Measurements from ENCODE around the gene CTU1. TPM values are rescaled to one million over a fixed set of nuclear protein-coding genes. Genes with fewer than 3 reads are reported as not detected.

CTU1 gene
- total and polyA plus RNA-seq, 10 of the 15 experiments (the other 5 are each of a cell fraction or from before 2014, with no cell fraction given): 0.02 to 10.5 (median 3.0) TPM; not detected in 1

DNA sequence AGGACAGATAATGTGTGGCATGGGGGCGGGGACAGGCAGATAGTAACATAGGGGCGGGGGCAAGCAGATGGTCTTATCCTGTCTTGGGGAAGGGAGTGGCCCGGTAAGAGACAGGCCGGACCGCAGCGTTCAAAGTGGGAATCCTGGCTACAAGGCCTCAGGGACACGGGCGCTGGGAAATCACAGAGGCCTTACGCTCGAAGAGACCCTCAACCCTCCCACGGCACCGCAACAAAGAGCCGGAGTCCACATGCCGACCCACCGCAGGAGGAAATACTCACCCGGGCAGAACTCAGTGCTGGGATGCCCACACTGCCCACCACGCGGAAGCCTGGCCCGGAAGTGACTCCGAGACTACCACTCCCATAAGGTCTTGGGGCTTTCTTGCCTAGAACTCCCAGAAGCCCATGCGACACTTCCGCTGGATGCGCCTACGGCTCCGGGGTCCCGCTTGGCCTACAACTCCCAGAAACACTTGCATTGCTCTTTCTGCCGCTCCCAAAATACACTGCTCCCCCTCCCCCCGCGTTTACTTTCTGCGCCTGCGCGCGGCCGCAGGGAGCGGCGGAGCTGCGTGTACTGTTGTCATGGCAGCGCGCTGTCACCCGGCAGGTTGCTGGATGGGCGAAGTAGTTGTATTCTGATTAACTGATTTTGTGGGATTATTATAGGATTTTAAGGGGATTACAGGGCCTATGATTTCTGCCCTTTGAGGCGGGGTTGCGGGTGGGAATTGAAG is at the start of gene CTU1 (continued):
- TF ChIP-seq NFYB (IDR thresholded peaks at IDR 0.05; ENCODE audit: insufficient read depth, low read depth, low read length) (no peak), NFYA (IDR thresholded peaks at IDR 0.05; ENCODE audit: borderline replicate concordance, low read depth, low read length) (no peak), NFXL1 (IDR thresholded peaks at IDR 0.05; ENCODE audit: borderline replicate concordance) (no peak), ZZZ3 (IDR thresholded peaks at IDR 0.05; ENCODE audit: control insufficient read depth, insufficient read length, low read depth) (no peak), MAX (IDR thresholded peaks at IDR 0.05; ENCODE audit: low read depth, low read length) (peak; percentile 68; the same call in 1 of the 2 replicates), SMAD5 (IDR thresholded peaks at IDR 0.05; ENCODE audit: low read depth) (peak; percentile 55; the same call in 1 of the 2 replicates), IRF5 (IDR thresholded peaks at IDR 0.05; ENCODE audit: borderline replicate concordance) (no peak), RELB (IDR thresholded peaks at IDR 0.05; ENCODE audit: low read depth) (no peak), ETV6 (conservative IDR thresholded peaks at IDR 0.05 in 1 of 2, IDR thresholded peaks at IDR 0.05 in 1 of 2; ENCODE audit: borderline replicate concordance in 1 of 2, low read depth in 1 of 2) (no peak), CEBPZ (IDR thresholded peaks at IDR 0.05; ENCODE audit: low read depth, low read length) (no peak), STAT1 (conservative IDR thresholded peaks at IDR 0.05) (peak; percentile 81; the same call in 1 of the 2 replicates), YBX1 (IDR thresholded peaks at IDR 0.05) (no peak), HDAC2 (IDR thresholded peaks at IDR 0.05) (no peak)
- TF ChIP-seq, protein P1, sequence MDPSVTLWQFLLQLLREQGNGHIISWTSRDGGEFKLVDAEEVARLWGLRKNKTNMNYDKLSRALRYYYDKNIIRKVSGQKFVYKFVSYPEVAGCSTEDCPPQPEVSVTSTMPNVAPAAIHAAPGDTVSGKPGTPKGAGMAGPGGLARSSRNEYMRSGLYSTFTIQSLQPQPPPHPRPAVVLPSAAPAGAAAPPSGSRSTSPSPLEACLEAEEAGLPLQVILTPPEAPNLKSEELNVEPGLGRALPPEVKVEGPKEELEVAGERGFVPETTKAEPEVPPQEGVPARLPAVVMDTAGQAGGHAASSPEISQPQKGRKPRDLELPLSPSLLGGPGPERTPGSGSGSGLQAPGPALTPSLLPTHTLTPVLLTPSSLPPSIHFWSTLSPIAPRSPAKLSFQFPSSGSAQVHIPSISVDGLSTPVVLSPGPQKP (IDR thresholded peaks at IDR 0.05; ENCODE audit: low read depth, low read length): peak; percentile 98
- TF ChIP-seq, protein P2, sequence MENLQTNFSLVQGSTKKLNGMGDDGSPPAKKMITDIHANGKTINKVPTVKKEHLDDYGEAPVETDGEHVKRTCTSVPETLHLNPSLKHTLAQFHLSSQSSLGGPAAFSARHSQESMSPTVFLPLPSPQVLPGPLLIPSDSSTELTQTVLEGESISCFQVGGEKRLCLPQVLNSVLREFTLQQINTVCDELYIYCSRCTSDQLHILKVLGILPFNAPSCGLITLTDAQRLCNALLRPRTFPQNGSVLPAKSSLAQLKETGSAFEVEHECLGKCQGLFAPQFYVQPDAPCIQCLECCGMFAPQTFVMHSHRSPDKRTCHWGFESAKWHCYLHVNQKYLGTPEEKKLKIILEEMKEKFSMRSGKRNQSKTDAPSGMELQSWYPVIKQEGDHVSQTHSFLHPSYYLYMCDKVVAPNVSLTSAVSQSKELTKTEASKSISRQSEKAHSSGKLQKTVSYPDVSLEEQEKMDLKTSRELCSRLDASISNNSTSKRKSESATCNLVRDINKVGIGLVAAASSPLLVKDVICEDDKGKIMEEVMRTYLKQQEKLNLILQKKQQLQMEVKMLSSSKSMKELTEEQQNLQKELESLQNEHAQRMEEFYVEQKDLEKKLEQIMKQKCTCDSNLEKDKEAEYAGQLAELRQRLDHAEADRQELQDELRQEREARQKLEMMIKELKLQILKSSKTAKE (IDR thresholded peaks at IDR 0.05; ENCODE audit: low read depth, poor library complexity, severe bottlenecking): no peak
- TF ChIP-seq, protein P3, sequence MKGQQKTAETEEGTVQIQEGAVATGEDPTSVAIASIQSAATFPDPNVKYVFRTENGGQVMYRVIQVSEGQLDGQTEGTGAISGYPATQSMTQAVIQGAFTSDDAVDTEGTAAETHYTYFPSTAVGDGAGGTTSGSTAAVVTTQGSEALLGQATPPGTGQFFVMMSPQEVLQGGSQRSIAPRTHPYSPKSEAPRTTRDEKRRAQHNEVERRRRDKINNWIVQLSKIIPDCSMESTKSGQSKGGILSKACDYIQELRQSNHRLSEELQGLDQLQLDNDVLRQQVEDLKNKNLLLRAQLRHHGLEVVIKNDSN (IDR thresholded peaks at IDR 0.05; ENCODE audit: borderline replicate concordance, extremely low read length, insufficient read depth, low read depth, low read length): no peak

Data from GM12878 (cell line).